EH (cell line): ENCODE measurements around the gene MIB1.
"Not testable (repeated sequence)": the region's sequence is repeated elsewhere in the genome, so short reads cannot be mapped to it uniquely, and the experiment has no call there.

ENCODE experiments used
- DNase-seq: peaks from one replicate; pipeline ENCODE4 v3.0.0-alpha.2; 2015; ENCODE audit warnings: low read depth

MIB1 gene

DNA sequence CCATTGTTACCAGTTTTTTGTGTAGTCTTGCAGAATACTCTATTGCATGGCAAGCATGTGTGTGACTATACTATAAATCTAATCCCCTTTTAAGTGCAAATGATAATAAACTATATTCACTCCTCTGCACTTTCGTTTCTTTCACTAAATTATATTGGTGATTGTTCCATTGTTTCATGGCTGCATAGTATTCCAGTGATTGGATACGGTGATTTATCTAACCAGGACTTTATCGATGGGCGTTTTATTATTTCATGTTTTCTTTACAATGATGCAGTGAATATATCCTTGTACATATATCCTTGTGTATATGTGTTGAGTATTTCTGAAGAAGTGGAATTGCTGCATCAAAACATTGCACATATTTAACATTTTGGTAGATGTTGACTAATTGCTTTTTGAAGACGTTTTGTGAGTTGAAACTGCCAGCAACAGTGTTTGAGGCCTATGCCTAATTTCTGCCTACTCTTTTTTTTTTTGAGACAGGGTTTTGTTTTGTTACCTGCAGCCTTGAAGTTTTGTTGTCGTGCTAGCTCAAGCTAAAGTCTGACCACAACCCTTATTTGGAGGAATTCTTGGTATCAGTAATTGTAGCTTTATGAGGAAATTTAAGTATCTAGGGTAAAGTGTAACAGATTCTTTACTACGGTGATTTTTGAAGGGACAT is 2.7 kb downstream of the MIB1 start:
- DNase-seq: no peak

- no peak for DNase-seq
These were observed 4.6 kb downstream of the MIB1 start for GRCh38 chr18:21745231-21745630.

DNA sequence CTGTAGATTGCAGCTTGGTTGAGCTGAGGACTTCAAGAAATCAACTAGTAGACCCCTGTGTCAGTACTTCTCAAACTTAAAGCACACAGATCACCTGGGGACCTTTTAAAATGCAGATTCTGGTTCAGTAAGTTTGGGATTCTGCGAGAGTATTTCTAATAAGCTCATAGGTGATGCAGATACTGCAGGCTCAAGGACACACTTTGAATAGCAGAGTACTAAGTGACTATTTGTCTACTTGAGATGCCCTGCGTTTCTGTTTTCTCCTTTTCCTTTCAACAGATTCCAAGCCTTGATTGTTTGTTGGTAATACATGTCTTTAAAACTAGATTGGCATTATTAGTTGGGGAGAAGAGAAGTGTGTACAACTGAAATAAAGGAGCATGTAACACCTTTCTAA is 6.7 kb downstream of the MIB1 start:
- no peak for DNase-seq

- no peak for DNase-seq
These were observed 7.4 kb downstream of the MIB1 start for GRCh38 chr18:21747764-21748693.

- no peak for DNase-seq
These were observed 17.2 kb downstream of the MIB1 start for GRCh38 chr18:21757833-21758232.

DNA sequence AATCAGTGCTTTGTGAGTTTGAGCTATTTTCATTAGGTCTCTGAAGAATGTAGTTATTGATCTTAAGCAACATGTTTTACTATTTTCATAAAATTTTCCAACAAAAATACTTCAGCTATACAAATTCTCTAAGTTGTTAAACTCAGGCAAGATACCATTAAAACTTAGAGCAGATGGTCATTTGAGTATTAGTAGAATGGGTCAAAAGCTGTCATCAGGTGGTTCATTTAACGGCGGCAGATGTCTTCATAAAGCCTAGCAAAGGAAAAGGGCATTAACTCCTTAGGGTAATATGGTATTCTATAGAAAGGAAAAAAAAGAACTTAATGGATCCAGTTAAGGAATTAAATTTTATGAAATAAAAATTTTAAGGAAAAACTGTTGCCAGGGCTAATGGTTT is 19.2 kb downstream of the MIB1 start:
- DNase-seq: no peak

DNA sequence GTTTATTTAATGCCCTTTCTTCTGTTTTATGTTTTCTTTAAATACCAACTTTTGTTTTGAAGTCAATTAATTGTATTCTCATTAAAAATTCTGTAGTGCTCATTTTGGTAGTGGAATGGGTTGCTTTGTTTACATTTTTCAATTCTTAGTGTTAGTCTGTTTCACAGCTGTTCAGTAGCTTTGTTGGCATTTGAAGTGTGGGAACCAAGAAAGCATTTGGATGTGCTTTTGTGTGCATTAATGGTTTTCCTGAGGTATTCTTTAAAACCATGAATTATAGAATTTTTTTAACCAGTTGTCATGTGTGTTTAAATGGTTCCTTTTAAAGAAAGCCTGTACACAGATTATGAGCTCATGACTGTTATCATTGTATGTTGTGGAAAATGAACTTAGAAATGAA is 19.7 kb downstream of the MIB1 start:
- DNase-seq: peak; percentile 72

GRCh38 chr18:21761471-21762115 is 21.0 kb downstream of the MIB1 start:
- no peak for DNase-seq

GRCh38 chr18:21762181-21762772 is 21.7 kb downstream of the MIB1 start:
- DNase-seq: no peak

- DNase-seq: peak; percentile 45
These were observed 23.5 kb downstream of the MIB1 start for GRCh38 chr18:21763846-21764646.

DNA sequence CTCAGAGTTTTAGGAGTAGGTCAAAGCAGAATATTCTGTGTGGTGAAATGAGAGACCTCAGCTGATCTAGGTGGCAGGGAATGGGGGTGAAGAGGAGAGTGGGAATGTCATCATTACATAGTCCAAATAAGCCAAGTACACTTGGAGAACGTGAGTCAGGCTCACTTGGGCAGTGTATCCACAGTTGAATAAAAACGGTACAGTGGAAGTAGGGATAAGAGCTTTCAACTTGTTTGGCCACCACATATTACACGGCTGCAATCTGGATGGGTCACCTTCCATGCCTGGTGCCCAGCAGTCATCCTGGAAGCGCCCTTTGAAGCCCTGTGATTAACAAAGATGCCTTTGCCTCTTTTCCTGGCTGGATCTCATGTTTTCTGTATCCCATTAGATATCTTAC is 28.6 kb downstream of the MIB1 start:
- peak; percentile 35 for DNase-seq

DNA sequence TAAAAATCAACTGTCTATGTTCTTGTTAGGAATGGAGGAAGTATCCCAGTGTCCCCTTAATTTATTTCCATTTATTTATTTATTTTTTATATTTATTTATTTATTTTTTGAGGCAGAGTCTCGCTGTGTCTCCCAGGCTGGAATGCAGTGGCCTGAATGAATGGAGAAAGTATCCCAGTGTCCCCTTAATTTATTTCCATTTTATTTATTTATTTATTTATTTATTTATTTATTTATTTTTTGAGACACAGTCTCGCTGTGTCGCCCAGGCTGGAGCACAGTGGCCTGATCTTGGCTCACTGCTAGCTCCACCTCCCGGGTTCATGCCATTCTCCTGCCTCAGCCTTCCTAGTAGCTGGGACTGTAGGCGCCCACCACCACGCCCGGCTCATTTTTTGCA is 34.1 kb downstream of the MIB1 start:
- no peak for DNase-seq

- DNase-seq: no peak
These were observed 37.2 kb downstream of the MIB1 start for GRCh38 chr18:21777814-21778213.

DNA sequence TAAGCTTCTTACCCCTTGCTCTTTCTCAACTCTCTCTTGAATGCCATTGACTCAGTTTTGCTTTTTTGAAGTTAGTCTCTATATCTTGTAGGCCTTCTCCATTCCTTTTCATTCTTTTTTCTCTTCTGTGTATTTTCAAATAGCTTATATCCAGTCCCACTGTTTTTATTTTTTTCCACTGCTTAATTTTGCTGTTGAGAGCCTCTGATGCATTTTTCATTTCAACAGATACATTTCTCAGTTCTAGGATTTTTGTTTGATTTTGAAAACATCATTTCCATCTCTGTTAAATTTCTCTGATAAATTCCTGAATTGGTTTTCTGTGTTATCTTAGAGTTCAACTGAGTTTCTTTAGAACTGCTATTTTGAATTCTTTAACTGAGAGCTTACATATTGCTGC is 45.9 kb downstream of the MIB1 start:
- no peak for DNase-seq

DNA sequence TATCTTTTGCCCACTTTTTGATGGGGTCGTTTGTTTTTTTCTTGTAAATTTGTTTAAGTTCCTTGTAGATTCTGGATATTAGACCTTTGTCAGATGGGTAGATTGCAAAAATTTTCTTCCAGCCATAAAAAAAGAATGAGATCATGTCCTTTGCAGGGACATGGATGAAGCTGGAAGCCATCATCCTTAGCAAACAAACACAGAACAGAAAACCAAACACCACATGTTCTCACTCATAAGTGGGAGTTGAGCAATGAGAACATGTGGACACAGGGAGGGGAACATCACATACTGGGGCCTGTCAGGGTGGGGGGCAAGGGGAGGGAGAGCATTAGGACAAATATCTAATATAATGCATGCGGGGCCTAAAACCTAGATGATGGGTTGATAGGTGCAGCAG is 55.5 kb downstream of the MIB1 start:
- not testable (repeated sequence) for DNase-seq

DNA sequence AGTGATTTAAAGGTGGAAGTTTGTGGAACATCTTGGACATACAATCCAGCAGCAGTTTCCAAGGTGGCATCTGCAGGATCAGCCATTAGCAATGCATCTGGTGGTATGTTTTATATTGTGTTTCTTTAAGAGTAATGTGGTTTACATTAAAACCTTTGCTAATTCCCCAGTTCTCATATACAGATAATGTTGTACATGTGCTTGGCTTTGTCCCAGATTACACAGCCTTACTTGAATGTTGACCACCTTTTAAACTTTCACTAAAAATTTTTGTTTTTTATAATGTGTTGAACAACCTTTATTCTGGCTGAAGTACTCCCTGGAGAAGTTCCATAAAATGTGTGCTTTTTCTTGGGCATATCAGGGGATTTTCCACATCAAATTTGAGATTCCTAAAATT is 57.5 kb downstream of the MIB1 start:
- DNase-seq: peak; percentile 10

- no peak for DNase-seq
These were observed 59.1 kb downstream of the MIB1 start for GRCh38 chr18:21799721-21800120.

- no peak for DNase-seq
These were observed 62.9 kb downstream of the MIB1 start for GRCh38 chr18:21803495-21803894.

GRCh38 chr18:21805771-21806366 is 65.3 kb downstream of the MIB1 start:
- DNase-seq: no peak

- no peak for DNase-seq
These were observed 67.6 kb downstream of the MIB1 start for GRCh38 chr18:21808185-21808584.

DNA sequence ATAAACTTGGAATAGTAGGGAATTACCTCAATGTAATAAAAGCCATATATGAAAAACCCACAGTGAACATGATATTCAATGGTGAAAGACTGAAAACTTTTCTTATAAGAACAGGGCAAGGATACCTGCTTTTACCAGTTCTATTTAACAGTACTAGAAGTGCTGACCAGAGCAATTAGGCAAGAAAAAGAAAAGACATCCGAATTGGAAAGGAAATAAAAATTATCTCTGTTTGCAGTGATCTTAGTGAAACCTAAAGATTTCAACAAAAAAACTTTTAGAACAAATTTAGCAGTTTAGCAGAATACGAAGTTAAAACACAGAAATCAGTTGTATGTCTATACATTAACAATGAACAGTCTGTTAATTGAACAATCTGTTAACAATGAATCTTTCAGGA is 69.1 kb downstream of the MIB1 start:
- DNase-seq: no peak
